Psoas muscle (tissue), 8 donors: Measurements from ENCODE around the gene LHFPL6. TPM values are rescaled to one million over a fixed set of nuclear protein-coding genes. Genes with fewer than 3 reads are reported as not detected.
A peak's percentile ranks its signal among the peaks of the same experiment; 100 is the strongest.

Experiments used
- ATAC-seq, 4 donors: fragments of 200-7000 bp; cut with Tn5 transposase; one replicate each; pipeline ENCODE4 v1.9.1; 2020; ENCODE audit warnings: moderate library complexity in 3 of 4, mild to moderate bottlenecking in 2 of 4
- DNase-seq, 2 donors: peaks; one replicate each; pipeline ENCODE4 v3.0.0-alpha.2; 2020
- H3K27ac ChIP-seq: fragments of 200-600 bp; one replicate; pipeline ENCODE4 v1.8.0; 2022
- H3K27me3 ChIP-seq, 3 donors: fragments of 200-600 bp in 1 of 3; one replicate each; pipeline versions ENCODE4 v1.6.1 to v1.8.0; 2013 to 2022; ENCODE audit warnings: low read length in 2 of 3, mild to moderate bottlenecking in 2 of 3, moderate library complexity in 1 of 3; ENCODE audit not compliant: insufficient read depth in 3 of 3
- H3K36me3 ChIP-seq, 2 donors: fragments of 200-600 bp in 1 of 2; one replicate each; pipeline versions ENCODE4 v1.6.1 to v1.8.0; 2013 to 2022; ENCODE audit warnings: low read depth in 1 of 2, mild to moderate bottlenecking in 1 of 2, moderate library complexity in 1 of 2; ENCODE audit not compliant: insufficient read depth in 1 of 2
- H3K4me1 ChIP-seq: fragments of 200-600 bp; one replicate; pipeline ENCODE4 v1.8.0; 2022
- H3K4me3 ChIP-seq: fragments of 200-600 bp; one replicate; pipeline ENCODE4 v1.8.0; 2022; ENCODE audit warnings: mild to moderate bottlenecking
- H3K9me3 ChIP-seq: fragments of 200-600 bp; one replicate; pipeline ENCODE4 v1.8.0; 2022
- WGBS, 3 donors: extraction: QIAGEN DNeasy Blood & Tissue Kit; methylation state at CpG; one replicate each; pipeline versions ENCODE4 v1.1.6 to v1.1.7; 2013; 5-methylcytosine and 5-hydroxymethylcytosine counted together
- intact Hi-C, 2 donors: fragments of 100-400 bp; cut with DNase I; formaldehyde crosslinking; loops; one replicate each; pipeline versions ENCODE4 v1.11.0 to v1.14.2; 2022
- polyA plus RNA-seq, 3 donors: library from polyadenylated mRNA; stranded (reverse); fragments of 200-250 nt; gene quantifications; one replicate each; pipeline ENCODE4 v1.2.3, GENCODE V29; 2013
- total RNA-seq, 4 donors: library from RNA; stranded (reverse); fragmentation: NEBNext Ultra II Directional in 2 of 4; extraction: Animal tissue kit (Norgen Biotek cat#: 25700) in 2 of 4; gene quantifications; one replicate each; pipeline versions ENCODE4 v1.2.1 to v1.2.4, GENCODE V29; 2021 to 2023
- TF ChIP-seq, protein P1 (sequence below): fragments of 200-600 bp; IDR thresholded peaks from one replicate; pipeline ENCODE4 v1.8.0; 2022; ENCODE audit warnings: antibody characterized with exemption
- donor health status: healthy with polysubstance abuse.
- donor health status: DM: no; HTN: no; CAD: no; lungs with moderate emphysema.
- donor health status: Bipolar disorder and iron deficiency.
- donor health status: healthy.
- donor health status: DM: yes; HTN: yes; CAD: no.
- donor health status: DM: no; HTN: no; CAD: no.
- donor health status: DM: no; HTN: no; CAD: no.
- donor health status: DM: yes; HTN: yes; CAD: no.

Gene LHFPL6
- total and polyA plus RNA-seq, 7 donors: 15.0 to 35.8 (median 17.3) TPM

DNA sequence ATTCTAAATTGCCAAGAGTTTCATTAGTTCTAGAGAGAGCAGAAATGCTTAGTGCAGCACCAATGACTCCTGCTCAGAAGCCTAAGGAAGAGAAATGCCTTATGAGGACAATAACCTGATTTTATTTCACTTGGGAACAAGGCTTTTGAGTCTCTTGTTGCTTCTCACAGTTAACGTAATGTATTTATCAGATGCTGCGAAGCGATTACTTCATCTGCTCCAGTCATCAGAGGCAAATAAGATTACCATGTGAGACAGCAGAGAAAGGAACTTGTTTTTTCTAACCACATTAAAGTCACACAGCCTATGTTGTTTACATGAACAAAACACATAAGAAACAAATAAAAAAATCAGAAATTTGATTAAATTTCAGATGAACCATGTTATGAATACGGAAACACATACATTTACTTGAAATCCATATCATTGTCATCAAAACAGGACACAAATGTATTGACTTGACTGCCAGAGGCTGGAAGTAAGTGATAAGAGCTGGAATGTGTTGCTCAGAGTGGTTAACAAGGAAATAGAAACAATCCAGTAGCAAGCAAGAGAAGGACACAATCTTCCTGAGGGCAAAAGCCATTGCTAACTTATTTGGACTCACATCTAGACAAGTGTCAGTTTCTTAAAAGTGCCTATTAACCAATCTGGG is 147.3 kb downstream of the LHFPL6 start:
- TF ChIP-seq, protein P1, sequence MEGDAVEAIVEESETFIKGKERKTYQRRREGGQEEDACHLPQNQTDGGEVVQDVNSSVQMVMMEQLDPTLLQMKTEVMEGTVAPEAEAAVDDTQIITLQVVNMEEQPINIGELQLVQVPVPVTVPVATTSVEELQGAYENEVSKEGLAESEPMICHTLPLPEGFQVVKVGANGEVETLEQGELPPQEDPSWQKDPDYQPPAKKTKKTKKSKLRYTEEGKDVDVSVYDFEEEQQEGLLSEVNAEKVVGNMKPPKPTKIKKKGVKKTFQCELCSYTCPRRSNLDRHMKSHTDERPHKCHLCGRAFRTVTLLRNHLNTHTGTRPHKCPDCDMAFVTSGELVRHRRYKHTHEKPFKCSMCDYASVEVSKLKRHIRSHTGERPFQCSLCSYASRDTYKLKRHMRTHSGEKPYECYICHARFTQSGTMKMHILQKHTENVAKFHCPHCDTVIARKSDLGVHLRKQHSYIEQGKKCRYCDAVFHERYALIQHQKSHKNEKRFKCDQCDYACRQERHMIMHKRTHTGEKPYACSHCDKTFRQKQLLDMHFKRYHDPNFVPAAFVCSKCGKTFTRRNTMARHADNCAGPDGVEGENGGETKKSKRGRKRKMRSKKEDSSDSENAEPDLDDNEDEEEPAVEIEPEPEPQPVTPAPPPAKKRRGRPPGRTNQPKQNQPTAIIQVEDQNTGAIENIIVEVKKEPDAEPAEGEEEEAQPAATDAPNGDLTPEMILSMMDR: no peak
- no peaks in the 10 kb centered on the region for H3K36me3 ChIP-seq
- DNase-seq (no peak), ATAC-seq (no peak)
- peaks cover 34% of the 10 kb centered on the region for H3K4me1 ChIP-seq
- intact Hi-C loops: no loop called here
- 49 to 57% (median 54%) methylated on average over 4 of the region's 4 CpGs for WGBS, 3 donors
- no peak overlapping the region for H3K27ac ChIP-seq
- H3K4me3 ChIP-seq: no peak overlapping the region
- H3K9me3 ChIP-seq: no peaks in the 10 kb centered on the region
- no peaks in the 10 kb centered on the region for H3K27me3 ChIP-seq

DNA sequence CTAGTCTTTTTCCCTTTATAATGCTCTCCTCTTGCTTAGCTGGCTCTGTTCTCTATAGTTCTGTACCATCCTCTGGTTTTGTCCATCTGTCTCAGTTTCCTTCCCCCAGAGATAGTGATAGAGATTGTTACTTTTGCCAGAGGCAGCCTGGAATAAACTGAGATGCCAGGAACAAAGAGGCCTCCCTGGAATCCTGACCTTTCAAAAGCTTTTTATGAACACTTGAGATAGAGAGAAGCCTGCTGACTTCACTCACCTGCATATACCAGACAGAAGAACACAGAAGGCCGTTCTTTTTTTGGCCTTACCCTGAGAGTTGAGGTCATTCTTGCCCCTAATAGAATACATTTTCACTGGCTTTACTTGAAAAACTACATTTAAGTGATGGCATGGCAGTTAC is 150.2 kb downstream of the LHFPL6 start:
- whole genome bisulfite sequencing, 3 donors: 17 to 27% (median 25%) methylated on average over 1 of the region's 1 CpG
- no peak for ATAC-seq
- H3K4me3 ChIP-seq: no peak overlapping the region
- intact Hi-C loops: no loop called here
- H3K9me3 ChIP-seq: no peaks in the 10 kb centered on the region
- no peak overlapping the region for H3K27ac ChIP-seq
- TF ChIP-seq, protein P1: no peak
- DNase-seq: no peak
- H3K27me3 ChIP-seq: no peaks in the 10 kb centered on the region
- H3K4me1 ChIP-seq: peaks cover 46% of the 10 kb centered on the region
- no peaks in the 10 kb centered on the region for H3K36me3 ChIP-seq

DNA sequence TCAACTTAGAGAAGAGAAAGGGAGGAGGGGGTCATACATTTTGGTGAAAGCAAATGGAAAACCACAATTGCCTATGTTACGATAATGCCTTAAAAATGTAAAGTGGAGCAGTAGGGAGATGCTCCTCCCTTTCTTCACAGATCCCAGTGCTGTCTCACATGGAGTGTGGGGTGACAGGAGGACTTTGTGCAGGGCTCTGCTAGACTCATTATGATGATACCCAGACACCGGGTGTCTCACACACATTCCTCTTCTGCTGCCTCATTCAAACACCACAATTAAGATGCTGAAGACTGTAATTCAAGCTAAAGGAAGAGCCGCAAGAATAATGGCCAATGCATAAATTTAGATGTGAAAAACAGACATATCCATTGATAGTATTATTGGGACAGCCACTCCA is 150.6 kb downstream of the LHFPL6 start:
- TF ChIP-seq, protein P1: no peak
- no peaks in the 10 kb centered on the region for H3K9me3 ChIP-seq
- ATAC-seq (peak in 1 of 4 donors; percentile 34), DNase-seq (no peak)
- intact Hi-C loops: no loop called here
- H3K4me1 ChIP-seq: peaks cover 46% of the 10 kb centered on the region
- no peaks in the 10 kb centered on the region for H3K36me3 ChIP-seq
- H3K4me3 ChIP-seq: no peak overlapping the region
- H3K27ac ChIP-seq: peak overlapping the region; percentile 27
- H3K27me3 ChIP-seq: no peaks in the 10 kb centered on the region
- 48 to 52% (median 49%) methylated on average over 3 of the region's 3 CpGs for WGBS, 3 donors

DNA sequence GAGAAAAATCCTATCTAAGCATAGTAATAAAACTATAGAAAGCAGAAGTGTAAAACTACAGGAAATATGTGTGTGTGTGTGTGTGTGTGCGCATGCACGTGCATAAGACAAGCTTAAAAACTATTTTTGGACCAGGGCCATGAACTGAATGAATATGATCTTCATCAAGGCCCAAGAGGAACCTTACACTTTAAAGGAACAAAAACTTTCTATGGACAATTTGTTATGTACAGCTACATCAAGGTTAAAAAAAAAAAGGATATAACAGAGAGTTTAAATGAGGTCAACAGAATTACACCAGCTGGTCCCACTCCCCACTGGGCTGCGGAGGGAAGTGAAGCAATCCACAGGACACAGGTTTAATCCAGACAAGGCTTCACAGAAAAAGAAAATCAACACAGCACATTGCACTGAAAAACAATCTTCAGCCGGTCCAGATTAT is 151.1 kb downstream of the LHFPL6 start:
- TF ChIP-seq, protein P1: no peak

DNA sequence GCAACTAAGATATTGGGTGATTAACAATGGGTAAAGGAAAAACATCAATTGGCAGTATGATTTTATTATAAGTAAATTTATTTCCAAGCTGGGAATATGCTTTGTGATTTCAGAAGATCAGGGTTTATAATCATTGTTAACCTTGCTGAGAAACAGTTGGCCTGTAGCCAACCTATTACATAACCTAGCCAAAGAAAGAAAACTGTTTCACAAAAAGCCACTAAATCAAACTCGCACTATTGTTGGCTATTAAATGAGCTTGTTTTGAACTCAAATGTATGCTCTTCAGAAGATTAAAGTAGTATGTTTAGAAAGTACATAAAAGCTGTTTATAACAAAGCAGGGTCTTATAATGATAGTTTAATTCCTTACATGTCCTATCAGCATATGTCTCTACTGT is 151.7 kb downstream of the LHFPL6 start:
- TF ChIP-seq, protein P1: no peak
- ATAC-seq (peak in 1 of 4 donors; percentile 51), DNase-seq (no peak)
- Histone ChIP-seq H3K36me3 (no peaks in the 10 kb centered on the region), H3K27me3 (no peaks in the 10 kb centered on the region), H3K9me3 (no peaks in the 10 kb centered on the region), H3K4me3 (no peak overlapping the region), H3K4me1 (peaks cover 46% of the 10 kb centered on the region), H3K27ac (peak overlapping the region; percentile 13)
- 10 to 35% (median 14%) methylated on average over 1 of the region's 1 CpG for WGBS, 3 donors
- intact Hi-C loops: no loop called here

More for the DNA sequence above, 151.1 kb downstream of the LHFPL6 start:
- Histone ChIP-seq H3K9me3 (no peaks in the 10 kb centered on the region), H3K4me3 (no peak overlapping the region), H3K36me3 (no peaks in the 10 kb centered on the region), H3K27ac (peak overlapping the region; percentile 27), H3K4me1 (peaks cover 46% of the 10 kb centered on the region), H3K27me3 (no peaks in the 10 kb centered on the region)
- 31 to 47% (median 41%) methylated on average over 4 of the region's 4 CpGs for WGBS, 3 donors
- intact Hi-C loops: no loop called here
- DNase-seq (peak; percentile 31 to 67), ATAC-seq (peak; percentile 28 to 79 (median 42))
